MM.1S (cell line): ENCODE results near the gene EMC1.

ENCODE experiments used
- EZH2 ChIP-seq: fragments of 300-600 bp; sonication (generic); optimal IDR thresholded peaks from 2 replicates; pipeline ENCODE3; 2017; ENCODE audit warnings: low read depth, mild to moderate bottlenecking, antibody characterized with exemption, low read length, mixed read lengths
- EZH2phosphoT487 ChIP-seq: fragments of 300-600 bp; sonication (generic); IDR thresholded peaks from 2 replicates; pipeline ENCODE4 v1.6.1; 2018; ENCODE audit warnings: antibody characterized with exemption, low read length
- TF ChIP-seq, protein P1 (sequence below): fragments of 300-600 bp; sonication (generic); IDR thresholded peaks from 2 replicates; pipeline ENCODE4 v1.5.1; 2016; ENCODE audit warnings: antibody characterized with exemption, low read length, mixed read lengths

DNA sequence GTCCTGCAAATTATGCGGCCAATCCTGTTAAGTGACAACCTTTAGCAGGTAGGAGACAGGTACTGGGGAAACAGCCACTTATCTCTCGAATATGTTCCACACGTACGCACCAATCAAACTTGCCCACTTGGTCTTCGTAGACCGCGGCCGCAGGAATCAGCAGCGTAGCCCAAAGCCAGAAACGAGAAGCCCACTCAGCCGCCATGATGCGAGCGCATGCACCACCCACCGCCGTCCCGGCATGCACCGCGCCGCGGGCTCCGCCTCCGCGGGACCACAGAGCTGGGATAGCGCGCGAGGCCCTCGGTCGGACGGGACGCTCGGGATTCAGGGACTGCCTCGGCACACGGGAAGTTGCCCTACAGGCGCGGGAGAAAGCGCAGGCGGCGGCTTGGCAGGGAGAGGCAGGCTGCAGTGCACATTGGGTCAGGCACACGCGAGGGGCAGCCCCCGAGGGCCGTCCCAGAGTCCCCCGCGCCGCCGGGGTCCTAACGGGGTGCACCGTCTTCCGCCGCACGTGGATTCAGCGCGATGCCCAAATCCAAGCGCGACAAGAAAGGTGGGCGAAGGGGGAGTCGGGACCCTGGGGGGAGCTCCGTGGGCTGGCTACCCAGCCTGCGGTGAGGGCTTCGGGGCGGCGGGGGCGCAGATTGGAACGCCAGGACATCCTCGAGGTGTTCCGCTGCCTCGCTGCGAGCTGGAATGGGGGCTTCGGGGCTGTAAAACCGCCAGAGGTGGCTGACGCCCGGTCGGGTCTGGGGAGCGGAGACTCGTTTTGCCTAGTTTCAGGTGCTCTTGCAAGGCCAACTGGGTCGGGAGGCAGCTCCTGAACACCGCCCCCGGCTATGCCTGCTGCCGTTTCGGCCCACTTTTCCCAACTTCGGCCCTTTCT lies at the start of gene EMC1, which contains the start of gene MRTO4:
- TF ChIP-seq, protein P1, sequence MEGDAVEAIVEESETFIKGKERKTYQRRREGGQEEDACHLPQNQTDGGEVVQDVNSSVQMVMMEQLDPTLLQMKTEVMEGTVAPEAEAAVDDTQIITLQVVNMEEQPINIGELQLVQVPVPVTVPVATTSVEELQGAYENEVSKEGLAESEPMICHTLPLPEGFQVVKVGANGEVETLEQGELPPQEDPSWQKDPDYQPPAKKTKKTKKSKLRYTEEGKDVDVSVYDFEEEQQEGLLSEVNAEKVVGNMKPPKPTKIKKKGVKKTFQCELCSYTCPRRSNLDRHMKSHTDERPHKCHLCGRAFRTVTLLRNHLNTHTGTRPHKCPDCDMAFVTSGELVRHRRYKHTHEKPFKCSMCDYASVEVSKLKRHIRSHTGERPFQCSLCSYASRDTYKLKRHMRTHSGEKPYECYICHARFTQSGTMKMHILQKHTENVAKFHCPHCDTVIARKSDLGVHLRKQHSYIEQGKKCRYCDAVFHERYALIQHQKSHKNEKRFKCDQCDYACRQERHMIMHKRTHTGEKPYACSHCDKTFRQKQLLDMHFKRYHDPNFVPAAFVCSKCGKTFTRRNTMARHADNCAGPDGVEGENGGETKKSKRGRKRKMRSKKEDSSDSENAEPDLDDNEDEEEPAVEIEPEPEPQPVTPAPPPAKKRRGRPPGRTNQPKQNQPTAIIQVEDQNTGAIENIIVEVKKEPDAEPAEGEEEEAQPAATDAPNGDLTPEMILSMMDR: no peak
- TF ChIP-seq EZH2: no peak
- TF ChIP-seq EZH2phosphoT487: no peak
